GM21360 (cell line): ENCODE measurements around the gene UROD.
"Not testable (repeated sequence)": the region's sequence is repeated elsewhere in the genome, so short reads cannot be mapped to it uniquely, and the experiment has no call there.

ENCODE experiments used
- ATAC-seq: cut with Tn5 transposase; IDR thresholded peaks from one replicate; pipeline ENCODE4 v1.9.1; 2021; ENCODE audit warnings: mild to moderate bottlenecking, moderate library complexity; ENCODE audit not compliant: unreplicated experiment

The UROD gene

GRCh38 chr1:45011837-45012638 lies at the start of gene UROD:
Gene UROD, plus strand, starts transcription at chr1:45012254. Its CDS starts 12 bp downstream, at chr1:45012266.
- peak; percentile 64 for ATAC-seq

GRCh38 chr1:44962729-44963128 lies 49.3 kb upstream of the UROD start:
- ATAC-seq = no peak

DNA sequence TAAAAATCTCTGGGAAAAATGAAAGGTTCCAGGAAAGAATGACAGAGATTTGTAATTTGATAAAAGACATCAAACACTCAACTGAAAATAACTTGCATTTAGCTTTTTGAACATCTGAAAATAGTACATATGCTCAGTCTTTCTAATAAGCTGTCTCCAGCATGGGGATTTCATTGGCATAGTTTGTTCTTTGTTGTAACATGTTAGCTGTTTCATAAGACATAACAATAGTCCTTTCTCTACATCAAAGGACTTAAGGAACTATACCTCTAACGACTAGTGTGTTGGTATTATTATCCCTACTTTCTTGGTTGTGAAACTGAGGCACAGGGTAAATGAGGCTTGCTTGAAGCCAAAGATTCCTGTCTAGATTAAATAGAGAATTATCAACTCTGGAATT lies 47.7 kb upstream of the UROD start:
- no peak for ATAC-seq

GRCh38 chr1:44970317-44970716 lies 41.7 kb upstream of the UROD start:
- no peak for ATAC-seq

GRCh38 chr1:44973645-44974044 lies 38.4 kb upstream of the UROD start:
- no peak for ATAC-seq

DNA sequence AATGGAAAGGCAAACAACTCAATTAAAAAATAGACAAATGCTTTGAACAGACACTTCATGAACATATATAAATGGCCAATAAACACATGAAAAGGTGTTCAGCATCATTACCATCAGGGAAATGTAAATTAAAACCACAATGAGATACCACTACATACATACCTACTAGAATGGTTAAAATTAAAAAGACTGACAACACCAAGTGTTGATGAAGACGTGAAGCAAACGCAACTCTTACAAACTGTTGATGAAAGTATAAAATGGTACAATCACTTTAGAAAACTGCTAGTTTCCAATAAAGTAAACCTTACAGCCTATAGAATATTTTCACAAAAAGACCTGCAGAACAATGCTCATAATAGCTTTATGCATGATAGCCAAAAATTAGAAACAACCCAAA lies 35.8 kb upstream of the UROD start:
- no peak for ATAC-seq

DNA sequence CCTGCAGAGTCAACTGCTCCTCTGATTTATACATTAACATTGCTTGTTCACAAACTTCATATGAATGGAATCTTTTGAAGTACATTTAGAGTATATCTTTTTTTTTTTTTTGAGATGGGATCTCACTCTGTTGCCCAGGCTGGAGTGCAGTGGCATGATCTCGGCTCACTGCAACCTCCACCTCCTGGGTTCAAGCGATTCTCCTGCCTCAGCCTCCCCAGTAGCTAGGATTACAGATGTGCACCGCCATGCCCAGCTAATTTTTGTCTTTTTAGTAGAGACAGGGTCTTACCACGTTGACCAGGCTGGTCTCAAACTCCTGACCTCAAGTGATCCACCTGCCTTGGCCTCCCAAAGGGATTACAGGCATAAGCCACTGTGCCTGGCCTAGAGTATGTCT lies 34.7 kb upstream of the UROD start:
- not testable (repeated sequence) for ATAC-seq

GRCh38 chr1:44985747-44986359 lies 26.2 kb upstream of the UROD start:
- no peak for ATAC-seq

- ATAC-seq = no peak
Observed at GRCh38 chr1:44988531-44989156, 23.4 kb upstream of the UROD start.

- ATAC-seq = no peak
Observed at GRCh38 chr1:44994309-44994898, 17.6 kb upstream of the UROD start.

GRCh38 chr1:44995467-44996238 lies 16.4 kb upstream of the UROD start:
- ATAC-seq = no peak

GRCh38 chr1:44999232-44999631 lies 12.8 kb upstream of the UROD start:
- no peak for ATAC-seq

- no peak for ATAC-seq
Observed at GRCh38 chr1:45001011-45001481, 11.0 kb upstream of the UROD start.

GRCh38 chr1:45001576-45001975 lies 10.5 kb upstream of the UROD start:
- ATAC-seq = not testable (repeated sequence)

DNA sequence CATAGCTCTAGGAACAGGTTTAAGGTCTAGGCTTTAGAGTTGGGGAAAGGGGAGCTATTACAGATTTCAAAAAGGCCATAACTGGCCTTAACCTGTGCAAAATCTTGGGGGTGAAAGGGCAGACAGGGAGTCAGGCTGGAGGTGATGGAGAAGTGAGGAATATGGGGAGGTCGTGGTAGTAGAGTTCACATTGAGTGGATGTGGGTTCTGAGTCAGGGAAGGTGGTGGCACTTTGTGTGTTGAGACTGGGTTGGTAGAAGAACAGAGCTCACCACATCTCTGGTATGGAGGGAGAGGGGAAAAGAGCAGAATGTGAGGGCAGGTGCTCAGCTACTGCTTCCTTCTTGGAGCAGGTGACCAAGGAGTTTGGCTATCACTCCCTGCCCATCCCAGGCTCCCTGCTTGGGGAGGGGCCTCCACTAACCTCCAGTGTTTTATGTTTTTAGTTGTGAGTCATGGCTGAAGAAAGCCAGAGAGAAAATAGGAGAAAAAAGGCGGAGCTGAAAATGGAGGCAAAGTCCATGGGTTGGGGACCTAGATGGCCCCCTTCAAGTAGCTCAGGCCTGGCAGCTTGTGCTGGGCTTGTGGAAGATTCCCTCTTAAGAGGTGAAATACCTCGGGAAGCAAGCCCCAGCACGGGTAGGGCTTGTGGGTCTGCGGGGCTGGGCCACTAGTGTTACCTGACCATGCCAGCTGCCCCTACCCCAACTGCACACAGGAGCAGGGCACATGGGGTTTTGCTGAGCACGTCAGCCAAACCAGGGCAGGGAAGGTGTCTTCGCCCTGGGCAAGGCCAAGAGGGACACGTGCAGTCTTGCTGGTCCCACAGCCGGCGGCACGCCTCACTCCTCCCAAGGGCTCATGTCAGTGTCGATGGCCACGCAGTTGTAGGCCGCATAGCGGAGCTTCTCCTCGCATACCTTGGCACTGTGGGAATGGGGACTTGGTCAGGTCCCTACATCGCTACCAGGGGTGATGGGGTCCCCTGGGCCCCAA lies 9.1 kb upstream of the UROD start:
- ATAC-seq = no peak

DNA sequence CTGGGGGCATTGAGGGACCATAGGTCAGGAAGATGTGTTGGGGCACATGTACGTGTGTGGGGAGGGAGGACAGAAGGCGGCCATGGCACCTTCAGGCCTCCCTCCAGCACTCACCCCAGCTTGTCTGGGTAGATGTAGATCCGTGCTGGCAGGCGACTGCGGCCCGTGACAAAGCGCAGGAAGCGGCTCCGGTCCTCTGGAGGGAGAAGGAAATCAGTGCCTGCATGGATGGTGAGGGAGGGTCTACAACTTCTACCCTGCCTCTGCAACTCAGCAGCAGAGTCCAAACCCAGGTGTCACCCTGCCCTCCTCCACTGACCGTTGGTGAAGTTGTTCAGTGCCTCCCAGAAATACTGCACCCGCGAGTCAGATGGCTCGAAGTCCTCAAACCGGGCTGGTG lies 8.3 kb upstream of the UROD start:
- ATAC-seq = no peak

DNA sequence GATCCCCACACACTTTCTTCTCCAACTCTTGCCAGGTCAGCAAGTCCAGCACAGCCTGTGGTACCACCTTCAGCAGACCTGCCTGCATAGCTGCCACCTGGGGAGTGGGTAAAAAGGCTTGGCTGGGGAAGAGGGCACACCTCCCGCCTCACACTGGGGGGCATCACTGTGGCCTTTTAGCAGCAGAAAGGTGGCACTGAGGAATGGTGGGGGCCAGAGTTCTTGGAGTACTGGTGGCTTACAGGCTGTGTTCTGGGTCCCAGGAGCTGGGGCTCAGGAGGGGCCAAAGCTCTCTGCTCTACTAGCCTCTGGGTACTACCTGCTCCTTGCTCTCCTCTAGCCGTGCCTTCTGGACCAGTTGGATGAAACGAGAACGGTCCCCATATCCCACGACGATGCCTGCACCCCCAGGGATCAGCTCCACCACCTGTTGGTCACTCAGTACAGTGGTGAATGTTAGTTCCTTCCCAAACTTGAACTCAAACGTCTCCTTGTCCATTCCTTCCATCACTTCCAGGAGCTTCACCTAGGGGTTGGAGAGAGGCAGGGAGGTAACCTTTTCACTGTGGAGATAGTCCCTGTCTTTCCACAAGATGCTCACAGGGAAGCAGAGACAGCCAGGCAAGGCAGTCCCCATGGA lies 7.7 kb upstream of the UROD start:
- no peak for ATAC-seq

DNA sequence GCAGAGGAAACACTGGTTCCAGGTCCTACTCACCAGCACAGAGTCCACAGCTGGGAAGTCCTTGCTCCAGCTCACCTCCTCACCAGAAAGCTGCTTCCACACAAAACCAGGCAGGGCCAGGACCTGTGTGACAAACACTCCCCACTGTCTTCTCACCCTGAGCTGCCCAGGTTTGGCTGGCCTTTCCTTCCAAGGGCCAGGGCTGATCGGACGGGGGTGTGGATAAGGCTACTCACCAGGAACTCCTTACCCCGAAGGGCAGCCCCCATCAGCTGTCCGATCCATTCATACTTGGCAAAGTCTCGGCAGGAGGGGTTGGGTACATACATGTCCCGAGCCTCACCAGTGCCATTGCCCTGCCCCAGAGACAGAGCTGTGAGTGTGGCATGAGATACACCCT lies 6.3 kb upstream of the UROD start:
- no peak for ATAC-seq

DNA sequence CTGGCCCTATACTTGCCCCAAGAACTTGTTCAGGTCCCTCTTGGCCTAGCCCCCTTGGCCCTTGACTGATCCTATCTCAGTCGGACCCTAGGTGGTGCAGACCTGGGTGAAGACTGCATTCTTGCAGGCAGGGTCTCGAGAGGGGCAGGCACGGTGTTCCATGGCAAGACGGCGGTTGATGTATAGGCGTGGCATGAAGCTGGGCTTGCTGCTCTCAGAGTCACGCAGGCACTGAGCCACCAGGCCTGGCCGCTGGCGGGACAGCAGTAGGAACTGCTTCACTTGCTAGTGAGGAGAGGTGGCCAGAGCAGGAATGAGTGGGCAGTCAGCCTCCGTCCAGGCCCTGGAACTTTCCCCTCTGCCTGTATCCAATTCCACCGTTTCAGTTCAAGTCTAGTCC lies 4.7 kb upstream of the UROD start:
- no peak for ATAC-seq
